Vagina (tissue), 2 donors: ENCODE results near the gene CLASRP. TPM values are rescaled to one million over a fixed set of nuclear protein-coding genes. Genes with fewer than 3 reads are reported as not detected.
A peak's percentile ranks its signal among the peaks of the same experiment; 100 is the strongest.
"Not testable (repeated sequence)": the region's sequence is repeated elsewhere in the genome, so short reads cannot be mapped to it uniquely, and the experiment has no call there.

Source experiments
- DNase-seq, 2 donors: peaks; one replicate each; pipeline ENCODE4 v3.0.0-alpha.2; 2017; ENCODE audit errors: extremely low spot score in 2 of 2
- H3K27ac ChIP-seq: fragments of 200-600 bp; sonication (generic); one replicate; pipeline ENCODE4 v1.5.1; 2019
- H3K27me3 ChIP-seq: fragments of 200-600 bp; sonication (generic); one replicate; pipeline ENCODE4 v1.5.1; 2019
- H3K36me3 ChIP-seq, 2 donors: fragments of 200-600 bp; sonication (generic); one replicate each; pipeline ENCODE4 v1.5.1; 2017 to 2019
- H3K4me1 ChIP-seq: fragments of 200-600 bp; sonication (generic); one replicate; pipeline ENCODE4 v1.5.1; 2019
- H3K4me3 ChIP-seq, 2 donors: fragments of 200-600 bp; sonication (generic); 1 replicate in 1 of 2; 2 replicates in 1 of 2; pipeline ENCODE4 v1.5.1; 2016 to 2019
- H3K9me3 ChIP-seq: fragments of 200-600 bp; sonication (generic); one replicate; pipeline ENCODE4 v1.5.1; 2019
- CTCF ChIP-seq, 3 experiments: fragments of 450-650 bp in 2 of 3; fragments of 200-600 bp in 1 of 3; sonication (generic) in 1 of 3; IDR thresholded peaks; one replicate each; pipeline ENCODE4 v1.5.1; 2017 to 2019; ENCODE audit warnings: antibody characterized with exemption in 3 of 3, mild to moderate bottlenecking in 2 of 3, moderate library complexity in 2 of 3
- POLR2A ChIP-seq, 2 donors: fragments of 450-650 bp; IDR thresholded peaks; one replicate each; pipeline ENCODE4 v1.6.1; 2017; ENCODE audit warnings: antibody characterized with exemption in 2 of 2, mild to moderate bottlenecking in 2 of 2, moderate library complexity in 2 of 2
- POLR2AphosphoS5 ChIP-seq, 2 donors: sonication (generic); formaldehyde crosslinking; IDR thresholded peaks; one replicate each; pipeline ENCODE4 v1.9.0; 2017; ENCODE audit warnings: antibody characterized with exemption in 2 of 2, mild to moderate bottlenecking in 2 of 2, low read depth in 1 of 2; ENCODE audit not compliant: insufficient read depth in 1 of 2
- intact Hi-C: fragments of 100-400 bp; cut with DNase I; formaldehyde crosslinking; loops from one replicate; pipeline ENCODE4 v1.15.1; 2023
- total RNA-seq: library from RNA; depleted of rRNA; stranded (reverse); fragments of >200 nt; gene quantifications from one replicate; pipeline ENCODE4 v1.2.3, GENCODE V29; 2016

Gene CLASRP
- total RNA-seq, 1 donor from 2014 or later, result 93.5 TPM

- TF ChIP-seq CTCF (IDR thresholded peaks at IDR 0.05) (no peak), POLR2AphosphoS5 (IDR thresholded peaks at IDR 0.05; ENCODE audit: insufficient read depth in 1 of 2, low read depth in 1 of 2) (no peak), POLR2A (IDR thresholded peaks at IDR 0.05) (no peak)
- no peak for DNase-seq
- Histone ChIP-seq H3K27me3 (no peaks in the 10 kb centered on the region), H3K4me1 (no peaks in the 10 kb centered on the region), H3K36me3 (peaks cover 0 to 43% of the 10 kb centered on the region in 2 donors), H3K27ac (no peak overlapping the region), H3K9me3 (no peaks in the 10 kb centered on the region), H3K4me3 (no peak overlapping the region)
- intact Hi-C loops, result no loop called here
These were observed 45.3 kb upstream of the CLASRP start for GRCh38 chr19:44993526-44993925.

DNA sequence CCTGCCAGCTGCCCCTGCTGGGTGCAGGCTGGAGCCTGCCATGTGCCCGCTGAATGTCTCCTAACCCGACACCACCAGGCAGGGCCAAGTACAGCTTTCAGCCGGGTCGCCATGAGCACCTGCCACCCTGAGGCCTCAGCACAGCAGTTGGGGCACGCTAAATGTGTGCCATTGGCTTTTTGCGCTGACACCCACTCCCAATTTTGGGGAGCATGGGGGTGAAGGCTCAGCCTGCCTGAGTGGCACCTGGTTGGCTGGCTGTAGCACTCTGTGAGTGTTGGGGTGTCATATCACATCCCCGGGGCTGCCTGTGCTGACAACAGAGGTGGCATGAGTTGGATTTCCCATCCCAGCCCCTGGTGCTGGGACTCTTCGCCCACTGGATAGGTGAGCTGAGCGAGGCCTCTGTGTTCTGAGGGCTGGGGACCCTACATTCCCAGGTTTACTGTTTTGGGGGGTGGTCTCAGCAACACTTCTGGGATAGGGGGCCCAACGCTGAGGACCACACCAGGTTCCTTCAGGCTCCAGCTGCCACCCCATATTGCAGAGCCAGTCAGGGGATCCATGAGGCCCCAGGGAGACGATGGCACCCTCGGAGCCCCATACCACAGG lies 44.8 kb upstream of the CLASRP start:
- H3K4me3 ChIP-seq, result no peak overlapping the region
- intact Hi-C loops, result no loop called here
- H3K36me3 ChIP-seq, result peaks cover 0 to 39% of the 10 kb centered on the region in 2 donors
- H3K9me3 ChIP-seq, result no peaks in the 10 kb centered on the region
- DNase-seq, result no peak
- no peak for TF ChIP-seq POLR2AphosphoS5 (IDR thresholded peaks at IDR 0.05; ENCODE audit: insufficient read depth in 1 of 2, low read depth in 1 of 2)
- no peak overlapping the region for H3K27ac ChIP-seq
- H3K4me1 ChIP-seq, result no peaks in the 10 kb centered on the region
- no peaks in the 10 kb centered on the region for H3K27me3 ChIP-seq

DNA sequence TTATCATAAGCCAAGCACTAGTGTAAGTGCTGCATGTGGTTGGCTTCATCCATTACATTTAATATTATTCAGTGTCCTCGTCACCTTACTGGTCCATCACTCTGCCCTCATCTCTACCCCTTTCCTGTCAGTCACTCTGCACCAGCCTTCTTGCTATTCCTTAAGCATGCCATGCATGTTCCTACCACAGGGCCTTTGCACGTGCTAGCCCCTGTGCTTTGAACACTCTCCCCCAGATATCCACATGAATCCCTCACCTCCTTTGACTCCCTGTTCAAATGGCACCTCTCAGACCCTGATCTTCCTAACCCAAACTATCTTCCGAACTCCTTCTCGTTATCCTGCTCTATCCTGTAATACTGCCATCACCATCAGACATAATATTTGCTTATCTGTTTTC lies 40.8 kb upstream of the CLASRP start:
- TF ChIP-seq POLR2A (IDR thresholded peaks at IDR 0.05), result no peak
- TF ChIP-seq POLR2AphosphoS5 (IDR thresholded peaks at IDR 0.05; ENCODE audit: insufficient read depth in 1 of 2, low read depth in 1 of 2), result no peak
- TF ChIP-seq CTCF (IDR thresholded peaks at IDR 0.05), result no peak
- intact Hi-C loops, result no loop called here
- Histone ChIP-seq H3K36me3 (peaks cover 0 to 1% of the 10 kb centered on the region in 2 donors), H3K4me1 (peaks cover 17% of the 10 kb centered on the region), H3K4me3 (no peak overlapping the region), H3K9me3 (no peaks in the 10 kb centered on the region), H3K27me3 (no peaks in the 10 kb centered on the region), H3K27ac (no peak overlapping the region)
- no peak for DNase-seq

- H3K9me3 ChIP-seq, H3K27ac ChIP-seq, intact Hi-C loops, H3K4me3 ChIP-seq, DNase-seq, H3K36me3 ChIP-seq, H3K27me3 ChIP-seq: not testable (repeated sequence)
- peaks cover 17% of the 10 kb centered on the region for H3K4me1 ChIP-seq
These were observed 39.5 kb upstream of the CLASRP start for GRCh38 chr19:44999131-44999925.

DNA sequence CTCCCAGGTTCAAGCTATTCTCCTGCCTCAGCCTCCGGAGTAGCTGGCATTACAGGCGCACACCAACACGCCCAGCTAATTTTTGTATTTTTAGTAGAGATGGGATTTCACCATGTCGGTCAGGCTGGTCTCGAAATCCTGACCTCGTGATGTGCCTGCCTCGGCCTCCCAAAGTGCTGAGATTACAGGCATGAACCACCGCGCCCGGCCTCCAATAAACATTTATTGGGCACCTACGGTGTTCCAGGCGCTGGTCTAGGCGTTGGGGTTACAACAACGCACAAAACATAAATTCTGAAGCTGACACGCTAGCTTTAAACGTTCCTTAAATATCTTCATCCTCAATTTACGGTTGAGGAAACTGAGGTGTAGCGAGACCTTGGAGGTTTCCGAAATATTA lies 38.2 kb upstream of the CLASRP start:
- H3K4me1 ChIP-seq, result peaks cover 17% of the 10 kb centered on the region
- intact Hi-C loops, H3K27me3 ChIP-seq, H3K36me3 ChIP-seq, DNase-seq, H3K9me3 ChIP-seq: not testable (repeated sequence)
- peak in 1 of 2 donors; percentile 15 for TF ChIP-seq POLR2AphosphoS5 (IDR thresholded peaks at IDR 0.05; ENCODE audit: insufficient read depth in 1 of 2, low read depth in 1 of 2)
- H3K4me3 ChIP-seq, result peak overlapping the region; percentile 79 to 91
- peak overlapping the region; percentile 64 for H3K27ac ChIP-seq

DNA sequence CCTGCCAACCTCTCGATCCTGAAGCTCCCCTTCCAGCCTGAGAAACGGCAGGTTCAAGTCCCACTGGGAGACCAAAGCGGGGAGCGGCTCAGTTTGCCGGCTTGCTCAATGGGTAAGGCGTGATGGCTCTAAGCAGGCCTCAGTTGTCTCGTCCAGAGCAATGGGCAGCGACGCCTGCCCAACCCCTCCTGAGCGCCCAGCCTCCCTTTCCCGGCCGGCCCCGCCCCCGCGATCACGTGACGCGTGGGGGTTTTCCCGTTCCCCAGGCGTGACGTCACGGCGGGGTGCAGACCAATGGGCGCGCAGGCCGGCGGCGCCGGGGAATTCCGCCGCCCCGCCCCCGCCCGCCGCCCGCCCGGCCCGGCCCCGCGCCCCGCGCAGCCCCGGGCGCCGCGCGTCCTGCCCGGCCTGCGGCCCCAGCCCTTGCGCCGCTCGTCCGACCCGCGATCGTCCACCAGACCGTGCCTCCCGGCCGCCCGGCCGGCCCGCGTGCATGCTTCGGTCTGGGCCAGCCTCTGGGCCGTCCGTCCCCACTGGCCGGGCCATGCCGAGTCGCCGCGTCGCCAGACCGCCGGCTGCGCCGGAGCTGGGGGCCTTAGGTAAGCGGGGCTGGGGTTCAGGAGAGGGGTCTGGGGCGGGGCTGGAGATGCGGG lies 37.6 kb upstream of the CLASRP start, which contains the start of gene RELB:
Gene RELB (plus strand): TSS at position 378 of the 653 bp plus-strand sequence. CDS start 116 bp downstream, at position 494.
- H3K36me3 ChIP-seq, result no peaks in the 10 kb centered on the region
- DNase-seq, result peak in 1 of 2 donors; percentile 93
- peak within 1 kb of the TSS; percentile 100 for H3K27ac ChIP-seq
- H3K9me3 ChIP-seq, result no peaks in the 10 kb centered on the region
- TF ChIP-seq CTCF (IDR thresholded peaks at IDR 0.05) (no peak), POLR2AphosphoS5 (IDR thresholded peaks at IDR 0.05; ENCODE audit: insufficient read depth in 1 of 2, low read depth in 1 of 2) (peak in 1 of 2 donors; percentile 29)
- peaks cover 17% of the 10 kb centered on the region for H3K4me1 ChIP-seq
- intact Hi-C loops, result no loop called here
- no peaks in the 10 kb centered on the region for H3K27me3 ChIP-seq
- H3K4me3 ChIP-seq, result peak within 1 kb of the TSS; percentile 79 to 91
